Thyroid gland (tissue), 4 donors: ENCODE results near the gene RETSAT.

ENCODE experiments used
- CTCF ChIP-seq, 6 experiments: fragments of 200-600 bp in 3 of 6; fragments of 450-650 bp in 3 of 6; sonication (generic) in 3 of 6; IDR thresholded peaks; one replicate each; pipeline ENCODE4 v1.5.1; 2016 to 2019; ENCODE audit warnings: antibody characterized with exemption in 6 of 6, mild to moderate bottlenecking in 2 of 6, inconsistent platforms in 1 of 6, moderate library complexity in 1 of 6
- POLR2A ChIP-seq, 2 donors: fragments of 450-650 bp; IDR thresholded peaks; one replicate each; pipeline ENCODE4 v1.6.1; 2017; ENCODE audit warnings: antibody characterized with exemption in 2 of 2, mild to moderate bottlenecking in 2 of 2, moderate library complexity in 1 of 2

GRCh38 chr2:85401844-85402243, 47.5 kb upstream of the RETSAT start:
- TF ChIP-seq POLR2A (IDR thresholded peaks at IDR 0.05), result no peak
- TF ChIP-seq CTCF (IDR thresholded peaks at IDR 0.05), result no peak
